ENCODE results near the gene HDAC4.
"Not testable (repeated sequence)": the region's sequence is repeated elsewhere in the genome, so short reads cannot be mapped to it uniquely, and the experiment has no call there.

The HDAC4 gene

DNA sequence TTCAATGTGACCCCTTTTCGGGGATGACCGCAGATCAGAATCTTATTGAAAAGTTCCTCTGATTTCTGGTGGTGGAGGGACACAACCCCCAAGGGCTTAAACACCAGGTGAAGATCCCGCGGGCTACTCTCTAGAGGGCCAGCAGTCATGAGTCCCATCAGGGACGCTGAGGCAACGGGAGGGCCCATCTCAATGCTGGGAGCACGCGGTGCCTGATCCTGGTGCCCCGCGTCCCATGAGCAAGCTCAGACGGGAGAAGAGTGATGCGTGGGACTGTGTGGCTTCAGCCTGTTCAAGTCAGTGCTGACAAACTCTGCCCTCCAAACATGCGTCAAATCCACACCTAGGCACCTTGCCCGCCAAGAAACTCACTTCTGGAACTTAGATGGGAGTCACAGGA lies 328.0 kb downstream of the HDAC4 start:
- CTCF ChIA-PET = no interaction called here
- Histone ChIP-seq H3K36me3 (ENCODE audit: control insufficient read depth in 2 of 2, insufficient read depth in 1 of 2, low read length in 2 of 2) (peaks cover 0 to 7% of the 10 kb centered on the region in 2 experiments; a peak in 1 of 3 replicates), H3K4me1 (ENCODE audit: control insufficient read depth, insufficient read depth, low read length) (no peaks in the 10 kb centered on the region), H3K9me3 (ENCODE audit: control insufficient read depth, insufficient read depth, low read depth, low read length) (no peaks in the 10 kb centered on the region), H3K27ac (ENCODE audit: extremely low read depth, low read depth, low read length) (no peak overlapping the region), H3K4me3 (ENCODE audit: low read depth, low read length) (no peak overlapping the region)
- TF ChIP-seq ZNF157 (tag by site-specific recombination; IDR thresholded peaks at IDR 0.05) = no peak
- TF ChIP-seq ZNF335 (tag by site-specific recombination; conservative IDR thresholded peaks at IDR 0.05) = no peak
- TF ChIP-seq, protein P1, sequence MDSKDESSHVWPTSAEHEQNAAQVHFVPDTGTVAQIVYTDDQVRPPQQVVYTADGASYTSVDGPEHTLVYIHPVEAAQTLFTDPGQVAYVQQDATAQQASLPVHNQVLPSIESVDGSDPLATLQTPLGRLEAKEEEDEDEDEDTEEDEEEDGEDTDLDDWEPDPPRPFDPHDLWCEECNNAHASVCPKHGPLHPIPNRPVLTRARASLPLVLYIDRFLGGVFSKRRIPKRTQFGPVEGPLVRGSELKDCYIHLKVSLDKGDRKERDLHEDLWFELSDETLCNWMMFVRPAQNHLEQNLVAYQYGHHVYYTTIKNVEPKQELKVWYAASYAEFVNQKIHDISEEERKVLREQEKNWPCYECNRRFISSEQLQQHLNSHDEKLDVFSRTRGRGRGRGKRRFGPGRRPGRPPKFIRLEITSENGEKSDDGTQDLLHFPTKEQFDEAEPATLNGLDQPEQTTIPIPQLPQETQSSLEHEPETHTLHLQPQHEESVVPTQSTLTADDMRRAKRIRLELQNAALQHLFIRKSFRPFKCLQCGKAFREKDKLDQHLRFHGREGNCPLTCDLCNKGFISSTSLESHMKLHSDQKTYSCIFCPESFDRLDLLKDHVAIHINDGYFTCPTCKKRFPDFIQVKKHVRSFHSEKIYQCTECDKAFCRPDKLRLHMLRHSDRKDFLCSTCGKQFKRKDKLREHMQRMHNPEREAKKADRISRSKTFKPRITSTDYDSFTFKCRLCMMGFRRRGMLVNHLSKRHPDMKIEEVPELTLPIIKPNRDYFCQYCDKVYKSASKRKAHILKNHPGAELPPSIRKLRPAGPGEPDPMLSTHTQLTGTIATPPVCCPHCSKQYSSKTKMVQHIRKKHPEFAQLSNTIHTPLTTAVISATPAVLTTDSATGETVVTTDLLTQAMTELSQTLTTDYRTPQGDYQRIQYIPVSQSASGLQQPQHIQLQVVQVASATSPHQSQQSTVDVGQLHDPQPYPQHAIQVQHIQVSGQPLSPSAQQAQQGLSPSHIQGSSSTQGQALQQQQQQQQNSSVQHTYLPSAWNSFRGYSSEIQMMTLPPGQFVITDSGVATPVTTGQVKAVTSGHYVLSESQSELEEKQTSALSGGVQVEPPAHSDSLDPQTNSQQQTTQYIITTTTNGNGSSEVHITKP (tag by site-specific recombination; IDR thresholded peaks at IDR 0.05) = no peak
- no peak for TF ChIP-seq MEIS1 (CRISPR knock-in tag; IDR thresholded peaks at IDR 0.05; ENCODE audit: borderline replicate concordance)
- POLR2A ChIA-PET = no interaction called here

DNA sequence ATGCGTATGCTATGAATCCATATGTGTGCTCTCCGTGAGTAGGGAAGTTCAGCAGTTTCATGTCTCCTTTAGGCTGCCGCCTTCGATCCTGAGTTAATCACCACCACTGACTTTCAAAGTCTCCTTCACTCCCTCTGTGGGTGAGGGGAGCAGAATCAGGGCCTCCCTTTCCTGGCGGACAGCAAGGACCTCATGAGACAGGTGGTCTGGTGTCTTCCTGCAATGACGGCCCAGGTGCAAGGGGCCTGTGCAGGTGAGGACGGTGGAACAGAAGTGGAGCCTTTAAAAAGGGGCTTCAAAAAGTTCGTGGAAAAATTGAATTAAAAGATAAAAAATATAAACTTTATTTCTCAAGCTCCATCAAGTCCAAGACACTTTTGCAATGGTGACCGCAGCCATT lies 330.4 kb downstream of the HDAC4 start:
- no peaks in the 10 kb centered on the region for H3K4me1 ChIP-seq (ENCODE audit: control insufficient read depth, insufficient read depth, low read length)
- TF ChIP-seq, protein P2, sequence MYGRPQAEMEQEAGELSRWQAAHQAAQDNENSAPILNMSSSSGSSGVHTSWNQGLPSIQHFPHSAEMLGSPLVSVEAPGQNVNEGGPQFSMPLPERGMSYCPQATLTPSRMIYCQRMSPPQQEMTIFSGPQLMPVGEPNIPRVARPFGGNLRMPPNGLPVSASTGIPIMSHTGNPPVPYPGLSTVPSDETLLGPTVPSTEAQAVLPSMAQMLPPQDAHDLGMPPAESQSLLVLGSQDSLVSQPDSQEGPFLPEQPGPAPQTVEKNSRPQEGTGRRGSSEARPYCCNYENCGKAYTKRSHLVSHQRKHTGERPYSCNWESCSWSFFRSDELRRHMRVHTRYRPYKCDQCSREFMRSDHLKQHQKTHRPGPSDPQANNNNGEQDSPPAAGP (tag by site-specific recombination; IDR thresholded peaks at IDR 0.05) = no peak
- TF ChIP-seq ZNF670 (tag by site-specific recombination; IDR thresholded peaks at IDR 0.05; ENCODE audit: low read depth) = no peak
- TF ChIP-seq ZNF843 (tag by site-specific recombination; IDR thresholded peaks at IDR 0.05) = no peak
- no peak for TF ChIP-seq ZNF155 (tag by site-specific recombination; IDR thresholded peaks at IDR 0.05)
- no peak for TF ChIP-seq SP2 (tag by site-specific recombination; IDR thresholded peaks at IDR 0.05)
- TF ChIP-seq SP3 (tag by site-specific recombination; IDR thresholded peaks at IDR 0.05) = no peak
- H3K9me3 ChIP-seq (ENCODE audit: control insufficient read depth, insufficient read depth, low read depth, low read length) = no peaks in the 10 kb centered on the region
- H3K4me3 ChIP-seq (ENCODE audit: low read depth, low read length) = no peak overlapping the region
- CTCF ChIA-PET = no interaction called here
- peaks cover 0 to 6% of the 10 kb centered on the region in 2 experiments; a peak in 1 of 3 replicates for H3K36me3 ChIP-seq (ENCODE audit: control insufficient read depth in 2 of 2, insufficient read depth in 1 of 2, low read length in 2 of 2)
- POLR2A ChIA-PET = no interaction called here
- H3K27ac ChIP-seq (ENCODE audit: extremely low read depth, low read depth, low read length) = no peak overlapping the region

DNA sequence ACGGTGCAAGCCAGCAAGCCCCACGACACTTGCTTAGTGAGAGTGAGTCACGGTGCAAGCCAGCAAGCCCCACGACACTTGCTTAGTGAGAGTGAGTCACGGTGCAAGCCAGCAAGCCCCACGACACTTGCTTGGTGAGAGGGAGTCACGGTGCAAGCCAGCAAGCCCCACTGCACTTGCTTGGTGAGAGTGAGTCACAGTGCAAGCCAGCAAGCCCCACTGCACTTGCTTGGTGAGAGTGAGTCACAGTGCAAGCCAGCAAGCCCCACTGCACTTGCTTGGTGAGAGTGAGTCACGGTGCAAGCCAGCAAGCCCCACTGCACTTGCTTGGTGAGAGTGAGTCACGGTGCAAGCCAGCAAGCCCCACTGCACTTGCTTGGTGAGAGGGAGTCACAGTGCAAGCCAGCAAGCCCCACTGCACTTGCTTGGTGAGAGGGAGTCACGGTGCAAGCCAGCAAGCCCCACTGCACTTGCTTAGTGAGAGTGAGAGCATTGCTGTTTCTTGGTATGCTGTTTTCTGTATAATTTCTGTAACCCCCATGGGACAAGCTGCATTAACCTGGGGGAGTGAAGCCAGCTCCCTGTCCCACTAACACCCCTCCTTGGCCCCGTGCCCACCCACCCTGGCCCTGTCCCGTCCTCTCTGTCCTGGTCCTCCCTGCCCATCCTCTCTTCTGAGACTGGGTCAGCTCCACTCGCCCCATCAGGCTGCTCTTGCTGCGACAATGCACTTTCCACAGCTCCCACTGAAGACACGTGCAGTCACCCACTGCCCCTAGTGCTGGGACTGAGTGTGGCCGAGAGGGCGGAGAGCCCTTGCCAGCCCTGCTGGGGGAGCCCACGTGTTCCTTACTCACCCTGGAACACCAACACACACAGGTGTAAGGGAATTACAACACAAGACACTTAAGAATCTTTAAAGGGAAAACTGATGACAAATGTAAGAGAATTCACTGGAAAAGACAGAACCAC lies 331.2 kb downstream of the HDAC4 start:
- H3K27ac ChIP-seq (ENCODE audit: extremely low read depth, low read depth, low read length); H3K4me3 ChIP-seq (ENCODE audit: low read depth, low read length); H3K4me1 ChIP-seq (ENCODE audit: control insufficient read depth, insufficient read depth, low read length); H3K36me3 ChIP-seq (ENCODE audit: control insufficient read depth in 2 of 2, insufficient read depth in 1 of 2, low read length in 2 of 2); POLR2A ChIA-PET; H3K9me3 ChIP-seq (ENCODE audit: control insufficient read depth, insufficient read depth, low read depth, low read length); CTCF ChIA-PET: not testable (repeated sequence)
- TF ChIP-seq, protein P3, sequence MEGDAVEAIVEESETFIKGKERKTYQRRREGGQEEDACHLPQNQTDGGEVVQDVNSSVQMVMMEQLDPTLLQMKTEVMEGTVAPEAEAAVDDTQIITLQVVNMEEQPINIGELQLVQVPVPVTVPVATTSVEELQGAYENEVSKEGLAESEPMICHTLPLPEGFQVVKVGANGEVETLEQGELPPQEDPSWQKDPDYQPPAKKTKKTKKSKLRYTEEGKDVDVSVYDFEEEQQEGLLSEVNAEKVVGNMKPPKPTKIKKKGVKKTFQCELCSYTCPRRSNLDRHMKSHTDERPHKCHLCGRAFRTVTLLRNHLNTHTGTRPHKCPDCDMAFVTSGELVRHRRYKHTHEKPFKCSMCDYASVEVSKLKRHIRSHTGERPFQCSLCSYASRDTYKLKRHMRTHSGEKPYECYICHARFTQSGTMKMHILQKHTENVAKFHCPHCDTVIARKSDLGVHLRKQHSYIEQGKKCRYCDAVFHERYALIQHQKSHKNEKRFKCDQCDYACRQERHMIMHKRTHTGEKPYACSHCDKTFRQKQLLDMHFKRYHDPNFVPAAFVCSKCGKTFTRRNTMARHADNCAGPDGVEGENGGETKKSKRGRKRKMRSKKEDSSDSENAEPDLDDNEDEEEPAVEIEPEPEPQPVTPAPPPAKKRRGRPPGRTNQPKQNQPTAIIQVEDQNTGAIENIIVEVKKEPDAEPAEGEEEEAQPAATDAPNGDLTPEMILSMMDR (tag by site-specific recombination; IDR thresholded peaks at IDR 0.05) = peak; percentile 64
